WERI-Rb-1 (cell line): ENCODE measurements around the gene TRIM67.

Experiments
- DNase-seq: peaks from one replicate; pipeline ENCODE4 v3.0.0-alpha.2; 2020
- H3K27ac ChIP-seq: fragments of 250-450 bp; sonication (Bioruptor Pico); 2 replicates; pipeline ENCODE4 v1.5.1; 2020; ENCODE audit warnings: mild to moderate bottlenecking, moderate library complexity
- H3K27me3 ChIP-seq: fragments of 250-450 bp; sonication (Bioruptor Pico); 2 replicates; pipeline ENCODE4 v1.5.1; 2021; ENCODE audit warnings: mild to moderate bottlenecking, low read depth, moderate library complexity; ENCODE audit not compliant: insufficient read depth, severe bottlenecking
- H3K36me3 ChIP-seq: fragments of 250-450 bp; sonication (Bioruptor Pico); 2 replicates; pipeline ENCODE4 v1.5.1; 2020; ENCODE audit warnings: mild to moderate bottlenecking, moderate library complexity
- H3K4me3 ChIP-seq: 2 replicates; pipeline ENCODE4 v1.5.1; 2011; ENCODE audit warnings: low read depth, mild to moderate bottlenecking, control low read depth, low read length
- H3K9me3 ChIP-seq: fragments of 250-450 bp; sonication (Bioruptor Pico); 2 replicates; pipeline ENCODE4 v1.5.1; 2021; ENCODE audit warnings: mild to moderate bottlenecking, moderate library complexity; ENCODE audit not compliant: severe bottlenecking
- CTCF ChIP-seq: IDR thresholded peaks from 2 replicates; pipeline ENCODE4 v1.5.1; 2011; ENCODE audit warnings: low read depth, mild to moderate bottlenecking, control low read depth, inconsistent platforms, low read length

TRIM67 gene

GRCh38 chr1:231236938-231237337, 75.1 kb downstream of the TRIM67 start:
- no peak for TF ChIP-seq CTCF
- Histone ChIP-seq H3K4me3 (no peak overlapping the region), H3K27me3 (no peaks in the 10 kb centered on the region), H3K9me3 (no peaks in the 10 kb centered on the region), H3K27ac (no peak overlapping the region), H3K36me3 (peaks cover 17% of the 10 kb centered on the region)
- no peak for DNase-seq

- peaks cover 17% of the 10 kb centered on the region for H3K36me3 ChIP-seq
- no peak overlapping the region for H3K4me3 ChIP-seq
- no peaks in the 10 kb centered on the region for H3K27me3 ChIP-seq
- H3K27ac ChIP-seq = no peak overlapping the region
- DNase-seq = no peak
- TF ChIP-seq CTCF = no peak
- H3K9me3 ChIP-seq = no peaks in the 10 kb centered on the region
These were observed 76.4 kb downstream of the TRIM67 start for GRCh38 chr1:231238298-231238697.

- TF ChIP-seq CTCF = no peak
- no peaks in the 10 kb centered on the region for H3K9me3 ChIP-seq
- peak overlapping the region; percentile 80 for H3K27ac ChIP-seq
- no peak for DNase-seq
- peaks cover 17% of the 10 kb centered on the region for H3K36me3 ChIP-seq
- peak overlapping the region; percentile 80 for H3K4me3 ChIP-seq
- no peaks in the 10 kb centered on the region for H3K27me3 ChIP-seq
These were observed 78.6 kb downstream of the TRIM67 start for GRCh38 chr1:231240531-231240882.

- no peaks in the 10 kb centered on the region for H3K9me3 ChIP-seq
- H3K36me3 ChIP-seq = peaks cover 17% of the 10 kb centered on the region
- DNase-seq = peak; percentile 92
- no peak for TF ChIP-seq CTCF
- H3K4me3 ChIP-seq = peak within 1 kb of the TSS; percentile 80
- peak within 1 kb of the TSS; percentile 80 for H3K27ac ChIP-seq
- no peaks in the 10 kb centered on the region for H3K27me3 ChIP-seq
These were observed 79.3 kb downstream of the TRIM67 start, which contains the start of gene GNPAT for GRCh38 chr1:231240883-231241735. TSS of gene GNPAT (plus strand) at chr1:231241212. CDS start at chr1:231241379, 167 bp downstream.

GRCh38 chr1:231241750-231242149, 79.9 kb downstream of the TRIM67 start:
- H3K36me3 ChIP-seq = peaks cover 17% of the 10 kb centered on the region

More at GRCh38 chr1:231241750-231242149, 79.9 kb downstream of the TRIM67 start:
- H3K27me3 ChIP-seq = no peaks in the 10 kb centered on the region
- H3K27ac ChIP-seq = peak overlapping the region; percentile 80
- no peak for DNase-seq
- peak overlapping the region; percentile 80 for H3K4me3 ChIP-seq
- no peak for TF ChIP-seq CTCF
- no peaks in the 10 kb centered on the region for H3K9me3 ChIP-seq
